ENCODE data around the gene ABL2. TPM values are rescaled to one million over a fixed set of nuclear protein-coding genes. Genes with fewer than 3 reads are reported as not detected.

ABL2 gene

GRCh38 chr1:179052776-179053175, 176.7 kb downstream of the ABL2 start:
- Histone ChIP-seq H2BK120ac (ENCODE audit: low read depth, low read length) (no peak overlapping the region), H3K18ac (ENCODE audit: low read depth in 1 of 2, low read length in 2 of 2) (no peak overlapping the region), H3K79me1 (replicated peaks; ENCODE audit: low read length, poor library complexity, severe bottlenecking) (peaks cover 8% of the 10 kb centered on the region), H2BK5ac (ENCODE audit: low read depth, low read length, poor library complexity, severe bottlenecking) (no peak overlapping the region), H3K9me3 (ENCODE audit: control insufficient read depth, low read length) (peaks cover 4% of the 10 kb centered on the region), H2BK12ac (ENCODE audit: low read length in 2 of 2) (no peak overlapping the region), H3K4me3 (ENCODE audit: insufficient read depth in 1 of 2, low read depth in 1 of 2, low read length in 2 of 2) (no peak overlapping the region), H2AK5ac (ENCODE audit: low read length, severe bottlenecking) (no peak overlapping the region), H3K27ac (ENCODE audit: low read length, poor library complexity, severe bottlenecking) (no peak overlapping the region), H3K14ac (ENCODE audit: low read length in 2 of 2) (no peak overlapping the region), H2BK15ac (ENCODE audit: low read depth, poor library complexity, severe bottlenecking) (no peak overlapping the region), H3K36me3 (ENCODE audit: control insufficient read depth in 1 of 2, insufficient read depth in 2 of 2, low read depth in 1 of 2, low read length in 2 of 2) (peaks cover 6 to 59% of the 10 kb centered on the region in 2 experiments), H3K27me3 (ENCODE audit: control insufficient read depth in 1 of 2, insufficient read depth in 1 of 2, low read length in 2 of 2) (no peaks in the 10 kb centered on the region), H3K4ac (ENCODE audit: low read depth in 1 of 2, low read length in 2 of 2) (no peak overlapping the region), H3K9ac (ENCODE audit: low read length) (no peak overlapping the region), H3K23ac (ENCODE audit: low read length in 2 of 2) (no peak overlapping the region), H4K8ac (ENCODE audit: low read length) (no peak overlapping the region), H2AFZ (ENCODE audit: low read depth, low read length) (no peak overlapping the region), H3K4me1 (ENCODE audit: control insufficient read depth, insufficient read depth, low read depth, low read length) (no peaks in the 10 kb centered on the region), H3K4me2 (ENCODE audit: low read length, poor library complexity, severe bottlenecking) (no peak overlapping the region), H4K91ac (ENCODE audit: low read length) (no peak overlapping the region)
- DNase-seq = no peak
- WGBS = 100% methylated on average over 1 of the region's 2 CpGs

Small RNA genes lying within 50 kb of the gene (small RNA-seq; reads per million reads assigned to genes)
- gene AL512326.2 (ENCODE audit: low read depth) (not detected), gene AL512326.3 (ENCODE audit: low read depth) (not detected), gene EIF4A1P11 (ENCODE audit: low read depth) (not detected), gene RF00272 (ENCODE audit: low read depth) (not detected)
